NCI-H82 (cell line): Measurements from ENCODE around the gene GNA15.
"Not testable (repeated sequence)": the region's sequence is repeated elsewhere in the genome, so short reads cannot be mapped to it uniquely, and the experiment has no call there.

Source experiments
- DNase-seq: peaks from one replicate; lab custom pipeline; 2025; lab: John Stamatoyannopoulos, UW

Gene GNA15

GRCh38 chr19:3190921-3191805 is 55.3 kb downstream of the GNA15 start:
- no peak for DNase-seq

GRCh38 chr19:3191806-3192104 is 55.9 kb downstream of the GNA15 start:
- not testable (repeated sequence) for DNase-seq

GRCh38 chr19:3192228-3192635 is 56.4 kb downstream of the GNA15 start:
- DNase-seq = no peak

- no peak for DNase-seq
These were observed 56.9 kb downstream of the GNA15 start for GRCh38 chr19:3192684-3193083.

GRCh38 chr19:3193256-3194105 is 57.6 kb downstream of the GNA15 start:
- no peak for DNase-seq

- DNase-seq = no peak
These were observed 58.6 kb downstream of the GNA15 start for GRCh38 chr19:3194106-3195087.

- DNase-seq = no peak
These were observed 60.5 kb downstream of the GNA15 start for GRCh38 chr19:3196064-3196932.

GRCh38 chr19:3196933-3197205 is 61.0 kb downstream of the GNA15 start:
- DNase-seq = no peak

- DNase-seq = no peak
These were observed 63.3 kb downstream of the GNA15 start for GRCh38 chr19:3198901-3199700.

- DNase-seq = no peak
These were observed 65.4 kb downstream of the GNA15 start for GRCh38 chr19:3201072-3201700.

- DNase-seq = no peak
These were observed 66.1 kb downstream of the GNA15 start for GRCh38 chr19:3201911-3202310.

- no peak for DNase-seq
These were observed 66.5 kb downstream of the GNA15 start for GRCh38 chr19:3202346-3202745.

GRCh38 chr19:3202895-3203294 is 67.1 kb downstream of the GNA15 start:
- DNase-seq = not testable (repeated sequence)

GRCh38 chr19:3203805-3204645 is 68.2 kb downstream of the GNA15 start:
- DNase-seq = no peak

- no peak for DNase-seq
These were observed 68.9 kb downstream of the GNA15 start for GRCh38 chr19:3204646-3205275.

GRCh38 chr19:3206216-3206953 is 70.6 kb downstream of the GNA15 start:
- DNase-seq = no peak

- no peak for DNase-seq
These were observed 71.8 kb downstream of the GNA15 start for GRCh38 chr19:3207461-3208242.
